Activated T-cell treated with anti-CD3 and anti-CD28 coated beads, Interleukin-2, amount 50 U/mL, for 24 hours (primary cell): ENCODE results near the gene UMPS.
"Not testable (repeated sequence)": the region's sequence is repeated elsewhere in the genome, so short reads cannot be mapped to it uniquely, and the experiment has no call there.

Experiments
- DNase-seq: peaks from one replicate; pipeline ENCODE4 v3.0.0-alpha.2; 2020
- H3K27ac Mint-ChIP-seq: 2 replicates; pipeline ENCODE4 v1.8.0; 2020; ENCODE audit warnings: mild to moderate bottlenecking, mixed read lengths
- H3K27me3 Mint-ChIP-seq: 2 replicates; pipeline ENCODE4 v1.8.0; 2020; ENCODE audit warnings: mixed read lengths
- H3K36me3 Mint-ChIP-seq: 2 replicates; pipeline ENCODE4 v1.8.0; 2020; ENCODE audit warnings: low read depth, mixed read lengths
- H3K4me1 Mint-ChIP-seq: 2 replicates; pipeline ENCODE4 v1.8.0; 2020; ENCODE audit warnings: low read depth, mixed read lengths
- H3K4me3 Mint-ChIP-seq: 2 replicates; pipeline ENCODE4 v1.8.0; 2020; ENCODE audit warnings: mild to moderate bottlenecking, moderate library complexity, mixed read lengths
- H3K9me3 Mint-ChIP-seq: 2 replicates; pipeline ENCODE4 v1.8.0; 2020; ENCODE audit warnings: mixed read lengths

Gene UMPS

GRCh38 chr3:124699051-124699450 is 31.2 kb upstream of the UMPS start:
- no peaks in the 10 kb centered on the region for H3K4me1 Mint-ChIP-seq
- no peak for DNase-seq
- H3K36me3 Mint-ChIP-seq: no peaks in the 10 kb centered on the region
- H3K9me3 Mint-ChIP-seq: no peaks in the 10 kb centered on the region
- H3K27ac Mint-ChIP-seq: no peak overlapping the region
- peaks cover 14% of the 10 kb centered on the region for H3K27me3 Mint-ChIP-seq
- no peak overlapping the region for H3K4me3 Mint-ChIP-seq

GRCh38 chr3:124699686-124700396 is 30.4 kb upstream of the UMPS start:
- peaks cover 17% of the 10 kb centered on the region for H3K27me3 Mint-ChIP-seq
- H3K4me3 Mint-ChIP-seq: no peak overlapping the region
- H3K9me3 Mint-ChIP-seq: no peaks in the 10 kb centered on the region
- H3K36me3 Mint-ChIP-seq: no peaks in the 10 kb centered on the region
- no peaks in the 10 kb centered on the region for H3K4me1 Mint-ChIP-seq
- no peak overlapping the region for H3K27ac Mint-ChIP-seq
- no peak for DNase-seq

GRCh38 chr3:124700880-124701684 is 29.2 kb upstream of the UMPS start:
- Mint-ChIP-seq H3K9me3 (no peaks in the 10 kb centered on the region), H3K27me3 (peaks cover 23% of the 10 kb centered on the region), H3K4me1 (no peaks in the 10 kb centered on the region), H3K27ac (no peak overlapping the region), H3K36me3 (no peaks in the 10 kb centered on the region), H3K4me3 (no peak overlapping the region)
- DNase-seq: no peak

GRCh38 chr3:124701687-124702086 is 28.6 kb upstream of the UMPS start:
- no peak for DNase-seq
- H3K4me1 Mint-ChIP-seq: no peaks in the 10 kb centered on the region
- no peak overlapping the region for H3K4me3 Mint-ChIP-seq
- H3K36me3 Mint-ChIP-seq: no peaks in the 10 kb centered on the region
- H3K27me3 Mint-ChIP-seq: peaks cover 26% of the 10 kb centered on the region
- H3K27ac Mint-ChIP-seq: no peak overlapping the region
- no peaks in the 10 kb centered on the region for H3K9me3 Mint-ChIP-seq

GRCh38 chr3:124702950-124703349 is 27.3 kb upstream of the UMPS start:
- DNase-seq: no peak
- Mint-ChIP-seq H3K27me3 (peaks cover 34% of the 10 kb centered on the region), H3K36me3 (no peaks in the 10 kb centered on the region)

GRCh38 chr3:124705552-124705951 is 24.7 kb upstream of the UMPS start:
- Mint-ChIP-seq H3K27ac (no peak overlapping the region), H3K36me3 (no peaks in the 10 kb centered on the region), H3K4me3 (no peak overlapping the region), H3K27me3 (peaks cover 55% of the 10 kb centered on the region), H3K9me3 (no peaks in the 10 kb centered on the region), H3K4me1 (no peaks in the 10 kb centered on the region)
- no peak for DNase-seq

More at GRCh38 chr3:124702950-124703349, 27.3 kb upstream of the UMPS start:
- H3K4me1 Mint-ChIP-seq: no peaks in the 10 kb centered on the region
- no peak overlapping the region for H3K27ac Mint-ChIP-seq
- H3K4me3 Mint-ChIP-seq: no peak overlapping the region
- H3K9me3 Mint-ChIP-seq: no peaks in the 10 kb centered on the region

GRCh38 chr3:124707223-124707622 is 23.0 kb upstream of the UMPS start:
- H3K9me3 Mint-ChIP-seq, H3K27ac Mint-ChIP-seq, H3K4me1 Mint-ChIP-seq, H3K4me3 Mint-ChIP-seq, H3K36me3 Mint-ChIP-seq, DNase-seq: not testable (repeated sequence)
- H3K27me3 Mint-ChIP-seq: peaks cover 54% of the 10 kb centered on the region

- Mint-ChIP-seq H3K9me3 (no peaks in the 10 kb centered on the region), H3K27ac (no peak overlapping the region), H3K36me3 (no peaks in the 10 kb centered on the region), H3K4me1 (no peaks in the 10 kb centered on the region), H3K4me3 (no peak overlapping the region), H3K27me3 (peaks cover 54% of the 10 kb centered on the region)
- DNase-seq: no peak
Observed at GRCh38 chr3:124707656-124708062, 22.6 kb upstream of the UMPS start.

- Mint-ChIP-seq H3K4me3 (no peak overlapping the region), H3K27ac (no peak overlapping the region), H3K9me3 (no peaks in the 10 kb centered on the region), H3K4me1 (no peaks in the 10 kb centered on the region), H3K27me3 (peaks cover 23% of the 10 kb centered on the region), H3K36me3 (no peaks in the 10 kb centered on the region)
- no peak for DNase-seq
Observed at GRCh38 chr3:124714223-124714853, 15.9 kb upstream of the UMPS start.

- Mint-ChIP-seq H3K36me3 (no peaks in the 10 kb centered on the region), H3K27ac (no peak overlapping the region), H3K9me3 (no peaks in the 10 kb centered on the region), H3K4me3 (no peak overlapping the region), H3K4me1 (no peaks in the 10 kb centered on the region), H3K27me3 (peaks cover 44% of the 10 kb centered on the region)
- no peak for DNase-seq
Observed at GRCh38 chr3:124722589-124722988, 7.7 kb upstream of the UMPS start.

GRCh38 chr3:124730941-124731297 is 667 bp downstream of the UMPS start:
- no peak for DNase-seq
- peaks cover 12% of the 10 kb centered on the region for H3K27me3 Mint-ChIP-seq
- peak overlapping the region; percentile 99 for H3K27ac Mint-ChIP-seq
- peaks cover 50% of the 10 kb centered on the region for H3K36me3 Mint-ChIP-seq
- peaks cover 33% of the 10 kb centered on the region for H3K4me1 Mint-ChIP-seq
- H3K4me3 Mint-ChIP-seq: peak overlapping the region; percentile 99
- no peaks in the 10 kb centered on the region for H3K9me3 Mint-ChIP-seq

- Mint-ChIP-seq H3K4me1 (peaks cover 33% of the 10 kb centered on the region), H3K27ac (peak overlapping the region; percentile 57), H3K4me3 (peak overlapping the region; percentile 99), H3K27me3 (peaks cover 9% of the 10 kb centered on the region), H3K9me3 (no peaks in the 10 kb centered on the region), H3K36me3 (peaks cover 58% of the 10 kb centered on the region)
- DNase-seq: no peak
Observed at GRCh38 chr3:124731760-124732159, 1.5 kb downstream of the UMPS start.

GRCh38 chr3:124741027-124741426 is 10.8 kb downstream of the UMPS start:
- Mint-ChIP-seq H3K4me3 (no peak overlapping the region), H3K27me3 (no peaks in the 10 kb centered on the region), H3K9me3 (no peaks in the 10 kb centered on the region), H3K27ac (no peak overlapping the region), H3K4me1 (peaks cover 25% of the 10 kb centered on the region), H3K36me3 (peaks cover 94% of the 10 kb centered on the region)
- no peak for DNase-seq

- no peak overlapping the region for H3K4me3 Mint-ChIP-seq
- no peaks in the 10 kb centered on the region for H3K4me1 Mint-ChIP-seq
- H3K27me3 Mint-ChIP-seq: no peaks in the 10 kb centered on the region
- peak overlapping the region; percentile 38 for H3K27ac Mint-ChIP-seq
- DNase-seq: no peak
- H3K36me3 Mint-ChIP-seq: peaks cover 67% of the 10 kb centered on the region
- H3K9me3 Mint-ChIP-seq: no peaks in the 10 kb centered on the region
Observed at GRCh38 chr3:124745756-124746155, 15.5 kb downstream of the UMPS start.
